ENCODE measurements around the gene ZC3H12A.
A peak's percentile ranks its signal among the peaks of the same experiment; 100 is the strongest.

Gene ZC3H12A

GRCh38 chr1:37474046-37474696 is at the start of gene ZC3H12A:
Gene ZC3H12A (plus strand): TSS chr1:37474580. CDS start chr1:37475497, 917 bp downstream.
- peak; percentile 86 to 91 (median 90) for DNase-seq

- DNase-seq, result no peak
Observed at GRCh38 chr1:37425221-37425620, 49.2 kb upstream of the ZC3H12A start.

- no peak for DNase-seq
Observed at GRCh38 chr1:37429029-37429428, 45.4 kb upstream of the ZC3H12A start.

- no peak for DNase-seq
Observed at GRCh38 chr1:37430103-37430985, 44.0 kb upstream of the ZC3H12A start.

GRCh38 chr1:37432716-37433115 is 41.7 kb upstream of the ZC3H12A start:
- DNase-seq, result no peak

- peak in 1 of 3 experiments; percentile 56 for DNase-seq
Observed at GRCh38 chr1:37433171-37433570, 41.2 kb upstream of the ZC3H12A start.

GRCh38 chr1:37434292-37435225 is 39.8 kb upstream of the ZC3H12A start:
- peak; percentile 56 to 74 (median 57) for DNase-seq

- peak in 2 of 3 experiments; percentile 56 to 76 for DNase-seq
Observed at GRCh38 chr1:37437087-37437486, 37.3 kb upstream of the ZC3H12A start.

- no peak for DNase-seq
Observed at GRCh38 chr1:37438037-37438868, 36.1 kb upstream of the ZC3H12A start.

GRCh38 chr1:37438869-37439343 is 35.5 kb upstream of the ZC3H12A start:
- DNase-seq, result peak in 2 of 3 experiments; percentile 93 to 96

- peak in 1 of 3 experiments; percentile 55 for DNase-seq
Observed at GRCh38 chr1:37439349-37439995, 34.9 kb upstream of the ZC3H12A start.

GRCh38 chr1:37441490-37441889 is 32.9 kb upstream of the ZC3H12A start:
- DNase-seq, result no peak

- DNase-seq, result no peak
Observed at GRCh38 chr1:37442139-37442538, 32.2 kb upstream of the ZC3H12A start.

- no peak for DNase-seq
Observed at GRCh38 chr1:37442644-37443043, 31.7 kb upstream of the ZC3H12A start.

GRCh38 chr1:37446874-37447273 is 27.5 kb upstream of the ZC3H12A start:
- no peak for DNase-seq

GRCh38 chr1:37448185-37448584 is 26.2 kb upstream of the ZC3H12A start:
- no peak for DNase-seq

- DNase-seq, result peak in 2 of 3 experiments; percentile 34 to 63
Observed at GRCh38 chr1:37448691-37449417, 25.5 kb upstream of the ZC3H12A start.

GRCh38 chr1:37449936-37450335 is 24.4 kb upstream of the ZC3H12A start:
- peak in 1 of 3 experiments; percentile 20 for DNase-seq

- DNase-seq, result no peak
Observed at GRCh38 chr1:37452416-37452815, 22.0 kb upstream of the ZC3H12A start.

GRCh38 chr1:37453647-37454046 is 20.7 kb upstream of the ZC3H12A start:
- no peak for DNase-seq
